Measurements from ENCODE around the gene SART3. TPM values are rescaled to one million over a fixed set of nuclear protein-coding genes. Genes with fewer than 3 reads are reported as not detected.

SART3 gene
- total and polyA plus RNA-seq, 10 of the 15 experiments (the other 5 are each of a cell fraction or from before 2014, with no cell fraction given): 8.8 to 179 (median 54.9) TPM

- no peak for TF ChIP-seq BCLAF1 (IDR thresholded peaks at IDR 0.05)
- TF ChIP-seq POLR2AphosphoS2 (IDR thresholded peaks at IDR 0.05; ENCODE audit: low read depth, low read length): no peak
- TF ChIP-seq ZSCAN29 (IDR thresholded peaks at IDR 0.05): no peak
- TF ChIP-seq MYB (IDR thresholded peaks at IDR 0.05; ENCODE audit: borderline replicate concordance, low read depth, low read length): no peak
- no peak for TF ChIP-seq ZNF687 (IDR thresholded peaks at IDR 0.05)
- no peak for TF ChIP-seq PAX5 (IDR thresholded peaks at IDR 0.05; ENCODE audit: borderline replicate concordance, low read depth, low read length)
- TF ChIP-seq FOS (IDR thresholded peaks at IDR 0.05; ENCODE audit: borderline replicate concordance, extremely low read depth, insufficient read length): peak; percentile 53
- TF ChIP-seq SPI1 (IDR thresholded peaks at IDR 0.05; ENCODE audit: borderline replicate concordance, insufficient read depth, low read depth, low read length): no peak
- no peak for TF ChIP-seq ZBTB33 (IDR thresholded peaks at IDR 0.05)
- no peak for TF ChIP-seq JUND (IDR thresholded peaks at IDR 0.05; ENCODE audit: low read depth, low read length)
- peak; percentile 41; the same call in 1 of the 3 replicates for TF ChIP-seq POU2F2 (IDR thresholded peaks at IDR 0.05; ENCODE audit: borderline replicate concordance, low read depth, low read length)
- peak; percentile 52 to 65 for TF ChIP-seq IKZF2 (IDR thresholded peaks at IDR 0.05)
- peak; percentile 94 for TF ChIP-seq SP1 (IDR thresholded peaks at IDR 0.05; ENCODE audit: low read depth, low read length)
- no peak for TF ChIP-seq TCF3 (IDR thresholded peaks at IDR 0.05; ENCODE audit: borderline replicate concordance, insufficient read depth, low read depth, low read length)
- 0 out of 2 replicates have a peak, but pooled peaks have one; percentile 9 for TF ChIP-seq NFYA (IDR thresholded peaks at IDR 0.05; ENCODE audit: borderline replicate concordance, low read depth, low read length)
- 0 out of 6 replicates have a peak, but pooled peaks of 1 of the 3 experiments have one; percentile 0 for TF ChIP-seq CTCF (IDR thresholded peaks at IDR 0.05 in 2 of 3, conservative IDR thresholded peaks at IDR 0.05 in 1 of 3; ENCODE audit: control insufficient read depth in 2 of 3, extremely low read depth in 1 of 3, insufficient read depth in 1 of 3, low read depth in 3 of 3, low read length in 3 of 3)
- 0 out of 2 replicates have a peak, but pooled peaks have one; percentile 24 for TF ChIP-seq SMAD5 (IDR thresholded peaks at IDR 0.05; ENCODE audit: low read depth)
Observed at GRCh38 chr12:108514973-108515814, 45.8 kb downstream of the SART3 start, which contains the start of gene FICD (continued).

All from GM12878 (cell line).